Activated CD8-positive, alpha-beta T cell treated with anti-CD3 and anti-CD28 coated beads, Interleukin-2, amount 10 ng/mL, durations not matched to agents 7 days and 5 days (primary cell): Measurements from ENCODE around the gene ASIC4. TPM values are rescaled to one million over a fixed set of nuclear protein-coding genes. Genes with fewer than 3 reads are reported as not detected.

Experiments used
- ATAC-seq: fragments of 150-1000 bp; cut with Tn5 transposase; one replicate; pipeline ENCODE4 v1.10.0; 2021; ENCODE audit warnings: moderate library complexity
- CTCF ChIA-PET: fragments of 350-600 bp; sonication (Branson Sonifier 250); formaldehyde crosslinking; loops from one replicate; lab custom pipeline; 2021; ENCODE audit warnings: antibody characterized with exemption; lab: Charles Lee
- POLR2A ChIA-PET: fragments of 350-600 bp; sonication (Branson Sonifier 250); formaldehyde crosslinking; loops from one replicate; lab custom pipeline; 2021; ENCODE audit warnings: antibody characterized with exemption; lab: Charles Lee
- DNase-seq: peaks from one replicate; pipeline ENCODE4 v3.0.0-alpha.2; 2020
- H3K27ac Mint-ChIP-seq: one replicate; pipeline ENCODE4 v1.8.0; 2021; ENCODE audit warnings: mild to moderate bottlenecking, mixed read lengths
- H3K27me3 Mint-ChIP-seq: one replicate; pipeline ENCODE4 v1.8.0; 2021; ENCODE audit warnings: low read depth, mixed read lengths
- H3K36me3 Mint-ChIP-seq: one replicate; pipeline ENCODE4 v1.8.0; 2021; ENCODE audit warnings: low read depth, mixed read lengths
- H3K4me1 Mint-ChIP-seq: one replicate; pipeline ENCODE4 v1.8.0; 2021; ENCODE audit warnings: low read depth, mixed read lengths
- H3K4me3 Mint-ChIP-seq: one replicate; pipeline ENCODE4 v1.8.0; 2021; ENCODE audit warnings: mild to moderate bottlenecking, mixed read lengths
- H3K9me3 Mint-ChIP-seq: one replicate; pipeline ENCODE4 v1.8.0; 2022; ENCODE audit warnings: mixed read lengths; ENCODE audit not compliant: insufficient read depth
- total RNA-seq, 2 experiments: library from RNA; stranded (reverse); gene quantifications; one replicate each; pipeline ENCODE4 v1.2.3, GENCODE V29; 2021

ASIC4 gene
- total RNA-seq, 2 experiments from 2014 or later, result not detected

DNA sequence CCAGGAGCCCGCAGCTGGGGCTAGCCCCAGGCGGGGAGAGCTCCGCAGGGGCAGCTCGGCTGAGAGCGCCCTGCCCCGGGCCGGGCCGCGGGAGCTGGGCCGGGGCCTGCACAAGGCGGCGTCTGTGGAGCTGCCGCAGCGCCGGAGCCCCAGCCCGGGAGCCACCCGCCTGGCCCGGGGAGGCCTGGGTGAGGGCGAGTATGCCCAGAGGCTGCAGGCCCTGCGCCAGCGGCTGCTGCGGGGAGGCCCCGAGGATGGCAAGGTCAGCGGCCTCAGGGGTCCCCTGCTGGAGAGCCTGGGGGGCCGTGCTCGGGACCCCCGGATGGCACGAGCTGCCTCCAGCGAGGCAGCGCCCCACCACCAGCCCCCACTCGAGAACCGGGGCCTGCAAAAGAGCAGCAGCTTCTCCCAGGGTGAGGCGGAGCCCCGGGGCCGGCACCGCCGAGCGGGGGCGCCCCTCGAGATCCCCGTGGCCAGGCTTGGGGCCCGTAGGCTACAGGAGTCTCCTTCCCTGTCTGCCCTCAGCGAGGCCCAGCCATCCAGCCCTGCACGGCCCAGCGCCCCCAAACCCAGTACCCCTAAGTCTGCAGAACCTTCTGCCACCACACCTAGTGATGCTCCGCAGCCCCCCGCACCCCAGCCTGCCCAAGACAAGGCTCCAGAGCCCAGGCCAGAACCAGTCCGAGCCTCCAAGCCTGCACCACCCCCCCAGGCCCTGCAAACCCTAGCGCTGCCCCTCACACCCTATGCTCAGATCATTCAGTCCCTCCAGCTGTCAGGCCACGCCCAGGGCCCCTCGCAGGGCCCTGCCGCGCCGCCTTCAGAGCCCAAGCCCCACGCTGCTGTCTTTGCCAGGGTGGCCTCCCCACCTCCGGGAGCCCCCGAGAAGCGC lies 30.6 kb upstream of the ASIC4 start:
- no peak overlapping the region for H3K4me3 Mint-ChIP-seq
- POLR2A ChIA-PET, result interaction anchor here (1.0 kb wide), 1 partner anchor 10 kb away, joined by 3 read pairs; no protein-coding TSS in a partner anchor
- no peak overlapping the region for H3K27ac Mint-ChIP-seq

GRCh38 chr2:219484343-219485200 lies 29.7 kb upstream of the ASIC4 start:
- DNase-seq (no peak), ATAC-seq (peak; percentile 34)
- H3K4me1 Mint-ChIP-seq, result peaks cover 2% of the 10 kb centered on the region
- no peak overlapping the region for H3K27ac Mint-ChIP-seq
- H3K27me3 Mint-ChIP-seq, result peaks cover 41% of the 10 kb centered on the region
- no peak overlapping the region for H3K4me3 Mint-ChIP-seq
- no peaks in the 10 kb centered on the region for H3K36me3 Mint-ChIP-seq
- no peaks in the 10 kb centered on the region for H3K9me3 Mint-ChIP-seq
- ChIA-PET CTCF (interaction anchor here (0.9 to 2.9 kb wide), 4 partner anchors 9 to 56 kb away, joined by 4 to 18 read pairs (median 10); a partner anchor contains a TSS), POLR2A (no interaction called here)

More for the DNA sequence above, 30.6 kb upstream of the ASIC4 start:
- no peaks in the 10 kb centered on the region for H3K9me3 Mint-ChIP-seq
- H3K4me1 Mint-ChIP-seq, result peaks cover 2% of the 10 kb centered on the region
- H3K36me3 Mint-ChIP-seq, result no peaks in the 10 kb centered on the region
- ATAC-seq (peak; percentile 22), DNase-seq (no peak)
- CTCF ChIA-PET, result interaction anchor here (0.6 to 3.2 kb wide), 8 partner anchors 8 to 57 kb away, joined by 3 to 22 read pairs (median 4); a partner anchor contains a TSS
- H3K27me3 Mint-ChIP-seq, result peaks cover 41% of the 10 kb centered on the region

DNA sequence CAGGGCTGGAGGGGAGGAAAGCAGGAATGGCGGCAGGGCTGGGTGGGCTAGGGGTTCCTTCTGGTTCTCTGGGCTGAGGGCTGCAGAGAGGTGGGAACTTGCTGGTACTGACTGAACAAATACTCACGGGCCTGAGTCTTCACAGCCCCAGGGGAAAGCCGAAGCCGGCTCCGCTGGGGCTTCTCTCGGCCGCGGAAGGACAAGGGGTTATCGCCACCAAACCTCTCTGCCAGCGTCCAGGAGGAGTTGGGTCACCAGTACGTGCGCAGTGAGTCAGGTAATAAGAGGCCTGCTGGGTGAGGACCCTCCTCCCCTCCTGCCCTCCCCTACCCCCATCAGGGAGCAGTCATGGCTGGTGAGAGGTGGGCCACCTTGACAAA lies 29.1 kb upstream of the ASIC4 start:
- POLR2A ChIA-PET, result no interaction called here
- H3K36me3 Mint-ChIP-seq, result no peaks in the 10 kb centered on the region
- H3K4me3 Mint-ChIP-seq, result no peak overlapping the region
- ATAC-seq (no peak), DNase-seq (no peak)
- H3K4me1 Mint-ChIP-seq, result peaks cover 2% of the 10 kb centered on the region
- no peak overlapping the region for H3K27ac Mint-ChIP-seq
- H3K9me3 Mint-ChIP-seq, result no peaks in the 10 kb centered on the region
- peaks cover 41% of the 10 kb centered on the region for H3K27me3 Mint-ChIP-seq
- CTCF ChIA-PET, result interaction anchor here (0.9 to 2.9 kb wide), 4 partner anchors 9 to 56 kb away, joined by 4 to 18 read pairs (median 10); a partner anchor contains a TSS

GRCh38 chr2:219486380-219486959 lies 27.8 kb upstream of the ASIC4 start:
- H3K4me3 Mint-ChIP-seq, result no peak overlapping the region
- peaks cover 2% of the 10 kb centered on the region for H3K4me1 Mint-ChIP-seq
- no peaks in the 10 kb centered on the region for H3K9me3 Mint-ChIP-seq
- no peaks in the 10 kb centered on the region for H3K36me3 Mint-ChIP-seq
- ATAC-seq (no peak), DNase-seq (no peak)
- H3K27me3 Mint-ChIP-seq, result peaks cover 41% of the 10 kb centered on the region
- ChIA-PET CTCF (interaction anchor here (0.7 to 2.9 kb wide), 7 partner anchors 9 to 84 kb away, joined by 4 to 18 read pairs (median 9); partner anchors contain the start of gene GMPPA), POLR2A (interaction anchor here (1.3 kb wide), 1 partner anchor 10 kb away, joined by 3 read pairs; no protein-coding TSS in a partner anchor)
- H3K27ac Mint-ChIP-seq, result no peak overlapping the region

GRCh38 chr2:219488149-219488843 lies 26.0 kb upstream of the ASIC4 start:
- DNase-seq (no peak), ATAC-seq (no peak)
- Mint-ChIP-seq H3K36me3 (no peaks in the 10 kb centered on the region), H3K27ac (no peak overlapping the region), H3K4me3 (no peak overlapping the region), H3K9me3 (no peaks in the 10 kb centered on the region), H3K4me1 (peaks cover 2% of the 10 kb centered on the region), H3K27me3 (peaks cover 43% of the 10 kb centered on the region)
- POLR2A ChIA-PET, result interaction anchor here (1.4 kb wide), 1 partner anchor 10 kb away, joined by 3 read pairs; the partner anchor contains the start of gene GMPPA
- CTCF ChIA-PET, result interaction anchor here (1.0 kb wide), 1 partner anchor 11 kb away, joined by 3 read pairs; no protein-coding TSS in a partner anchor

GRCh38 chr2:219488844-219489194 lies 25.5 kb upstream of the ASIC4 start:
- ChIA-PET CTCF (no interaction called here), POLR2A (interaction anchor here (1.4 kb wide), 1 partner anchor 10 kb away, joined by 3 read pairs; the partner anchor contains the start of gene GMPPA)
- Mint-ChIP-seq H3K36me3 (no peaks in the 10 kb centered on the region), H3K4me1 (peaks cover 2% of the 10 kb centered on the region), H3K9me3 (no peaks in the 10 kb centered on the region), H3K4me3 (no peak overlapping the region), H3K27ac (no peak overlapping the region), H3K27me3 (peaks cover 46% of the 10 kb centered on the region)
- DNase-seq, result no peak
- no peak for ATAC-seq

- DNase-seq (no peak), ATAC-seq (no peak)
- ChIA-PET CTCF (no interaction called here), POLR2A (interaction anchor here (1.4 kb wide), 1 partner anchor 9 kb away, joined by 3 read pairs; the partner anchor contains the start of gene GMPPA)
- no peak overlapping the region for H3K4me3 Mint-ChIP-seq
- H3K27ac Mint-ChIP-seq, result no peak overlapping the region
- H3K9me3 Mint-ChIP-seq, result no peaks in the 10 kb centered on the region
- no peaks in the 10 kb centered on the region for H3K4me1 Mint-ChIP-seq
- H3K36me3 Mint-ChIP-seq, result no peaks in the 10 kb centered on the region
- peaks cover 45% of the 10 kb centered on the region for H3K27me3 Mint-ChIP-seq
Measured at GRCh38 chr2:219489315-219489714, 25.0 kb upstream of the ASIC4 start.

GRCh38 chr2:219490186-219490585 lies 24.1 kb upstream of the ASIC4 start:
- Mint-ChIP-seq H3K27me3 (peaks cover 49% of the 10 kb centered on the region), H3K4me3 (no peak overlapping the region), H3K4me1 (no peaks in the 10 kb centered on the region), H3K9me3 (no peaks in the 10 kb centered on the region), H3K27ac (no peak overlapping the region), H3K36me3 (no peaks in the 10 kb centered on the region)
- no peak for DNase-seq
- ChIA-PET CTCF (no interaction called here), POLR2A (no interaction called here)
- no peak for ATAC-seq

- CTCF ChIA-PET, result interaction anchor here (1.1 to 1.2 kb wide), 2 partner anchors 10 to 39 kb away, joined by 3 to 8 read pairs; no protein-coding TSS in a partner anchor
- H3K4me3 Mint-ChIP-seq, result no peak overlapping the region
- ATAC-seq (no peak), DNase-seq (no peak)
- no peak overlapping the region for H3K27ac Mint-ChIP-seq
- POLR2A ChIA-PET, result no interaction called here
- H3K9me3 Mint-ChIP-seq, result no peaks in the 10 kb centered on the region
- H3K36me3 Mint-ChIP-seq, result no peaks in the 10 kb centered on the region
- H3K4me1 Mint-ChIP-seq, result no peaks in the 10 kb centered on the region
- H3K27me3 Mint-ChIP-seq, result peaks cover 49% of the 10 kb centered on the region
Measured at GRCh38 chr2:219490600-219491130, 23.6 kb upstream of the ASIC4 start.

DNA sequence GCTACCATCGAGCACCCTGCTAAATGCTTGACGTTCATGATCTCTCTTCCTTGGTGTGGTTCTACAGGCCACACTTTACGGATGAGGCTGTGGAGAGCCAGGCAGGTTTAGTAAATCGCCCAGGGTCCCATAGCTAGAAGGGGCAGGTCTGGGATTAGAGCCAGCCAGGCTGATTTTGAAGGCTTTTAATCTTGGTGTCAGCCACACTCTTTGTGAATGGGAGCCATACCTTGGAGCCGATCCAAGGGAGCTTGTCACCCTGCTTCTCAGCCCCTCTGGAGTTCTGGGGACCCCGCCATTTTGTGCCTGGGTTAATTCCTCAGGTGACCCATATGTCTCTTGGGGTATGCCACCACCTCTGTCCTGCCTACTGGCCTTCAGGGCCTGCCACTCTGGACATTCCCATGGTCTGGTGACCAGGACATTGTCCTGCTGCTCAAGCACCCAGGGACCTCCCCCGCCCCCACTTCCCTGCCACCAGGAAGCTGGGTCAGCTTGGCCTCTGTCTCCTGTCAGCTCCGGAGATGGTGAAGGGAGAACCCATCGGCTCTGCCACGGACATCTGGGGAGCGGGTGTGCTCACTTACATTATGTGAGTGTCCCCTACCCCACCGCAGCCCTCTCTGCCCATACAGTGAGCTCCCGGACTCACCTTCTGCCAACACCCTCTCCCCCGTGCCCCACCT lies 22.9 kb upstream of the ASIC4 start:
- CTCF ChIA-PET, result interaction anchor here (1.1 to 1.2 kb wide), 3 partner anchors 9 to 38 kb away, joined by 3 to 8 read pairs (median 4); no protein-coding TSS in a partner anchor
- Mint-ChIP-seq H3K27me3 (peaks cover 49% of the 10 kb centered on the region), H3K4me1 (peaks cover under 1% of the 10 kb centered on the region), H3K27ac (no peak overlapping the region), H3K36me3 (no peaks in the 10 kb centered on the region), H3K9me3 (no peaks in the 10 kb centered on the region), H3K4me3 (no peak overlapping the region)
- no peak for ATAC-seq
- DNase-seq, result no peak
- POLR2A ChIA-PET, result no interaction called here
